Testis (tissue), 2 donors: ENCODE data around the gene HJURP.

Experiments used
- CTCF ChIP-seq, 3 experiments: fragments of 450-650 bp in 2 of 3; fragments of 200-600 bp in 1 of 3; sonication (generic) in 1 of 3; IDR thresholded peaks; one replicate each; pipeline ENCODE4 v1.5.1; 2016 to 2019; ENCODE audit warnings: antibody characterized with exemption in 3 of 3, mild to moderate bottlenecking in 2 of 3, moderate library complexity in 1 of 3
- POLR2A ChIP-seq: fragments of 450-650 bp; IDR thresholded peaks from one replicate; pipeline ENCODE4 v1.6.1; 2017; ENCODE audit warnings: antibody characterized with exemption, mild to moderate bottlenecking, moderate library complexity

GRCh38 chr2:233853883-233854240 is 473 bp downstream of the HJURP start:
- TF ChIP-seq CTCF (IDR thresholded peaks at IDR 0.05): no peak
- no peak for TF ChIP-seq POLR2A
